KMS-11 (cell line): ENCODE data around the gene HARS2.
A peak's percentile ranks its signal among the peaks of the same experiment; 100 is the strongest.

Experiments used
- H2AFZ ChIP-seq: fragments of 200-600 bp; sonication (generic); 2 replicates; pipeline ENCODE4 v1.6.1; 2016; ENCODE audit warnings: antibody characterized with exemption, mixed run types, low read depth
- H3K27ac ChIP-seq: fragments of 200-600 bp; sonication (generic); 2 replicates; pipeline ENCODE4 v1.6.1; 2016; ENCODE audit warnings: mild to moderate bottlenecking, mixed run types
- H3K27me3 ChIP-seq: fragments of 200-600 bp; sonication (generic); 2 replicates; pipeline ENCODE4 v1.6.1; 2017; ENCODE audit warnings: mild to moderate bottlenecking, low read depth, mixed run types, moderate library complexity; ENCODE audit not compliant: insufficient read depth
- H3K36me3 ChIP-seq: fragments of 200-600 bp; sonication (generic); 2 replicates; pipeline ENCODE4 v1.6.1; 2017; ENCODE audit warnings: mild to moderate bottlenecking, mixed run types; ENCODE audit not compliant: insufficient read depth
- H3K4me1 ChIP-seq: fragments of 200-600 bp; sonication (generic); 2 replicates; pipeline ENCODE4 v1.6.1; 2016; ENCODE audit warnings: mild to moderate bottlenecking, low read depth, mixed run types; ENCODE audit not compliant: poor library complexity, severe bottlenecking
- H3K4me2 ChIP-seq: fragments of 200-600 bp; sonication (generic); 2 replicates; pipeline ENCODE4 v1.7.0; 2016; ENCODE audit warnings: mild to moderate bottlenecking, mixed run types
- H3K4me3 ChIP-seq: fragments of 200-600 bp; sonication (generic); IDR thresholded peaks from 2 replicates; pipeline ENCODE4 v1.6.1; 2017; ENCODE audit warnings: low read depth, low read length, mixed read lengths; ENCODE audit not compliant: insufficient read depth
- H3K79me2 ChIP-seq: fragments of 200-600 bp; sonication (generic); 2 replicates; pipeline ENCODE4 v1.6.1; 2016; ENCODE audit warnings: low read depth, mixed run types; ENCODE audit not compliant: insufficient read depth
- H3K9ac ChIP-seq: fragments of 200-600 bp; sonication (generic); 2 replicates; pipeline ENCODE4 v1.6.1; 2016; ENCODE audit warnings: mild to moderate bottlenecking, mixed run types
- H4K20me1 ChIP-seq: fragments of 200-600 bp; sonication (generic); 2 replicates; pipeline ENCODE4 v1.6.1; 2016; ENCODE audit warnings: mild to moderate bottlenecking, mixed run types; ENCODE audit not compliant: insufficient read depth
- CTCF ChIP-seq: fragments of 200-600 bp; sonication (generic); conservative IDR thresholded peaks from 2 replicates; pipeline ENCODE4 v1.6.1; 2017; ENCODE audit warnings: low read depth, mild to moderate bottlenecking, antibody characterized with exemption, low read length, moderate library complexity, mixed read lengths

The HARS2 gene

DNA sequence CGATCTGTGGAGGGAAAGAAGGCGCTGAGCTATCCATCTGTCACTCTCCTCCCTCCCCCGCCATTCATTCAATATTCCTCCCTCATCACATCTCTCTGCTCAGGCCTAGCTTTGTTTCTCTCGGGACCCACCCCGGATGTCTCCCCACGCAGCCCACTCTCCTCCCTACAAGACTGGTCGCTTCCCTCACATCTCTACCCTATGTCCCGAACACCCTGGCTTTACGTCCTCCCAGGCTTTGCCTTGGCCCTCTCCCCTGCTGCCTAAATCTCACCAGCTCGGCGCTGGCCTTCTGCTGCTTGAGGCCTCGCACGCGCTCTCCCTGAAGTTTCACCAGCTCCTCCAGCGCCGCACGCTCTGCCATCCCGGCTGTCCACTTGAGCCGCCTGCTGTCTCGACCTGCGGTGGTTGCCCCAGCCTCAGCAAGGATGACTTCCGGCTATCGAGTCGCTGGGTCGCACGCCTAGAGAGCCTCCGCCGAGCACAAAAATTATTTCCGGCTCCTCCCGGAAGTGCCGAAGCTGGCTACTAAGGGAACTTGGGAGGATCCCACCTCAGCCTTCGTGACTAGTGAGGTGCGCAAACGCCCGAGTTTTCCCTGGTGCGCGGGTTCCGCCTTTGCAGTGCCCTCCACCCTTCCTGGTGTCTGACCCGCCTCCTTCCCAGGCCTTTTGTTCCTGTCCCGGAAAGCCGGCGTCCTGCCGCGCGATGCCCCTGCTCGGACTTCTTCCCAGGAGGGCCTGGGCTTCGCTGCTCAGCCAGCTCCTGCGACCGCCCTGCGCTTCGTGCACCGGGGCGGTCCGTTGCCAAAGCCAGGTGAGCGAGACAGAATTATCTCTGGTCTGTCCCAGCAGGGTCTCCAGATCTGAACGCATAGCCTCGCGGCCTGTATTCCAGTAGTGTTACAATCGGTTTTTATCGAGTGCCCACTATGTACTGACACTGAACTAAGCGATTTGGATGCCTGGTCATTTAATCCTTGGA, at the start of gene HARS2, which contains the start of gene HARS1:
Gene HARS2 (plus strand): TSS at position 515 of the 984 bp plus-strand sequence. CDS start 194 bp downstream, at position 709.
Gene HARS1 (minus strand): TSS at position 430 of the 984 bp plus-strand sequence. CDS start 66 bp downstream, at position 364.
- Histone ChIP-seq H3K4me2 (peak within 1 kb of the TSS; percentile 95), H3K4me3 (no peak within 1 kb of the TSS), H3K36me3 (no peaks in the 10 kb centered on the region), H3K4me1 (peaks cover 19% of the 10 kb centered on the region), H3K79me2 (peaks cover 32% of the 10 kb centered on the region; the same call in 1 of the 2 replicates), H3K27me3 (no peaks in the 10 kb centered on the region), H3K9ac (peak within 1 kb of the TSS; percentile 69), H2AFZ (peak within 1 kb of the TSS; percentile 93), H4K20me1 (no peaks in the 10 kb centered on the region), H3K27ac (peak within 1 kb of the TSS; percentile 60)
- TF ChIP-seq CTCF: no peak

- Histone ChIP-seq H3K4me3 (no peak overlapping the region), H3K4me1 (peaks cover 22% of the 10 kb centered on the region), H3K36me3 (no peaks in the 10 kb centered on the region), H3K27me3 (no peaks in the 10 kb centered on the region), H3K27ac (no peak overlapping the region), H3K79me2 (no peaks in the 10 kb centered on the region; the same call in 1 of the 2 replicates), H2AFZ (no peak overlapping the region), H3K4me2 (no peak overlapping the region), H3K9ac (no peak overlapping the region), H4K20me1 (no peaks in the 10 kb centered on the region)
- no peak for TF ChIP-seq CTCF
These were observed 49.5 kb upstream of the HARS2 start for GRCh38 chr5:140641716-140642115.

DNA sequence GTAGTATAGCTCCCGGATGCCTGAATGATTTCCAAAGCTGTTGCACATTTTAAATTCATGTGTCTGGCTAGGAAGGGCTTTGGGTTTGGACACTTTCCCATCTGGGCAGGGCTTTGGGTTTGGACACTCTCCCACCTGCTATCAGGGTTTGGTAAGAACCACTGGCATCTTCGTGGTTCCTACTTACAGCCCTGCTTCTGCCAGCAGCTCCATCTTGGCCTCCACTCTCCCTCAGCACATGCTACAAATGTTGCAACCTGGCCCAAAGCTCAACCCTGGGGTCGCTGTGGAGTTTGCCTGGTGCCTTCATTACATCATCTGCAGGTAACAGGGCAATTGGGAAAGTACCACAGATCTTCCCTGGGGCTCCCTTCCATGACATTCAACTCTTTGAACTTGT, 48.5 kb upstream of the HARS2 start:
- no peaks in the 10 kb centered on the region for H4K20me1 ChIP-seq
- H3K9ac ChIP-seq: no peak overlapping the region
- no peak overlapping the region for H2AFZ ChIP-seq
- no peak for TF ChIP-seq CTCF
- H3K27ac ChIP-seq: no peak overlapping the region
- no peak overlapping the region for H3K4me3 ChIP-seq
- H3K36me3 ChIP-seq: no peaks in the 10 kb centered on the region
- H3K4me2 ChIP-seq: no peak overlapping the region
- H3K4me1 ChIP-seq: peaks cover 22% of the 10 kb centered on the region
- H3K27me3 ChIP-seq: no peaks in the 10 kb centered on the region
- no peaks in the 10 kb centered on the region; the same call in 1 of the 2 replicates for H3K79me2 ChIP-seq

GRCh38 chr5:140647042-140647419, 44.2 kb upstream of the HARS2 start:
- peak overlapping the region; percentile 48; the same call in 1 of the 2 replicates for H3K9ac ChIP-seq
- no peaks in the 10 kb centered on the region for H4K20me1 ChIP-seq
- H3K27me3 ChIP-seq: no peaks in the 10 kb centered on the region
- H3K4me3 ChIP-seq: no peak overlapping the region
- H3K27ac ChIP-seq: peak overlapping the region; percentile 31
- peaks cover 5% of the 10 kb centered on the region; the same call in 1 of the 2 replicates for H3K79me2 ChIP-seq
- peaks cover 7% of the 10 kb centered on the region for H3K4me1 ChIP-seq
- no peak for TF ChIP-seq CTCF
- H3K4me2 ChIP-seq: peak overlapping the region; percentile 95
- H3K36me3 ChIP-seq: no peaks in the 10 kb centered on the region; the same call in 1 of the 2 replicates
- peak overlapping the region; percentile 65 for H2AFZ ChIP-seq
